RPMI8226 (cell line): ENCODE data around the gene CCDC32.
A peak's percentile ranks its signal among the peaks of the same experiment; 100 is the strongest.
"Not testable (repeated sequence)": the region's sequence is repeated elsewhere in the genome, so short reads cannot be mapped to it uniquely, and the experiment has no call there.

ENCODE experiments used
- DNase-seq: peaks from one replicate; pipeline ENCODE4 v3.0.0-alpha.2; 2015

The CCDC32 gene, protein sequence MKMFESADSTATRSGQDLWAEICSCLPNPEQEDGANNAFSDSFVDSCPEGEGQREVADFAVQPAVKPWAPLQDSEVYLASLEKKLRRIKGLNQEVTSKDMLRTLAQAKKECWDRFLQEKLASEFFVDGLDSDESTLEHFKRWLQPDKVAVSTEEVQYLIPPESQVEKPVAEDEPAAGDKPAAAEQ

GRCh38 chr15:40564591-40565332 lies at the start of gene CCDC32:
Gene CCDC32 (minus strand): TSS chr15:40565042. CDS start chr15:40563015, 2,027 bp downstream.
- peak; percentile 97 for DNase-seq

DNA sequence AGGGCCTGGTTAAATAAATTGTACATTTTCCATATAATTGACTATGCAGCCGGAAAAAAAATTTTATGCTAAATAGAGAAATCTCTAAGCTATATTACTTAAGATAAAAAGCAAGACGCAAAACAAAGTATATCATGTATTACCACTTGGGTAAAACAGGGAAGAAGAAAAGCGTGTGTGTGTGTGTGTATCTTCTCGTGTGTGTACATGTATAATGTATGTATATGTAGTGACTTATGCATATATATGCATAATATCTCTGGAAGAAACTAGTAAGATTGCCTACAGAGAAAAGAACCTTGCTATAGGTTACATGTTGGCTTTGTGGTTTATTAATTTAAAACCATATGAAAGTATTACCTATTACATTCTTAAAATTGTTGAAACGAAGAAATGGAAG lies 48.2 kb upstream of the CCDC32 start:
- no peak for DNase-seq

DNA sequence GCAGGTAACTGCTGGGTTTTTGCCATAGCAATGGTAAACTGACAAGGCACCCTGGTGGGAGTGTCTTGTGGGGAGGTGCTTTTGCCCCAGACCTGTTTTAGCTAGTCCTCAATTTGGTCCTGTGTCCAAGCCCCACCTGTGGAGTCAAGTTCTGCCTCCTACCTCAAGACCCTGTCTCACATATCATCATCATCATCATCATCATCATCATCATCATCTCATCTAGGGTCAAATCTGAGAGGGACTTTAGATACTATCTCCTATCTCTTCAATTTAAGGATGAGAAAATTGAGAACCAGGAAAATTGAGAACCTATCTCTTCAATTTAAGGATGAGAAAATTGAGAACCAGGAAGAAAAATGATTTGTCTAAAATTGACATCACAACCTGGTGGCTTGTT lies 39.1 kb upstream of the CCDC32 start:
- DNase-seq, result no peak

DNA sequence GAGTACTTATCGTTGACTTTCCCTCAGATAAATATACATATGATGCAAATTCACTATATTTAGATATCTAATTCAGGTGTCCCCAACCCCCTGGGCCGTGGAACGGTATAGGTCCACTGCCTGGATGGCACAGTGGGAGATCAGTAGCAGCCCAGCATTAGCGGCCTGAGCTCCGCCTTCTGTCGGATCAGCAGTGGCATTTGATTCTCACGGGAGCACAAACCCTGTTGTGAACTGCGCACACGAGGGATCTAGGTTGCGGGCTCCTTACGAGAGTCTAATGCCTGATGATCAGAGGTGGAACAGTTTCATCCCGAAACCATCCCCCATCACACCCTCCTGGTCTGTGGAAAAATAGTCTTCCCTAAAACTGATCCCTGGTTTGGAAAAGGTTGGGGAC lies 36.1 kb upstream of the CCDC32 start:
- DNase-seq, result no peak

DNA sequence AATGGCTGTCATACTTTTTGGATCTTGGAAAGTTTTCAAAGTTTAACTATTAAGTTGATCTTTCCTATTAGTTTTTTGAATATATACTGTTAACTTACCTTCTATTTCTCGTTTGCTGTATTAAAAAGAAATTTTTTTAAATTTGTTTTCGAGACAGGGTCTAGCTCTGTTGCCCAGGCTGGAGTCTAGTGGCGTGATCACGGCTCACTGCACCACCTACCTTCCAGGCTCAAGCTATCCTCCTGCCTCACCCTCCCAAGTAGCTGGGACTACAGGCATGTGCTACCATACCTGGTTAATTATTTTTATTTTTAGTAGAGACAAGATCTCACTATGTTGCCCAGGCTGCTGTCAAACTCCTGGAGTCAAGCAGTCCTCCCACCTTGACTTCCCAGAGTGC lies 33.8 kb upstream of the CCDC32 start:
- DNase-seq, result no peak

DNA sequence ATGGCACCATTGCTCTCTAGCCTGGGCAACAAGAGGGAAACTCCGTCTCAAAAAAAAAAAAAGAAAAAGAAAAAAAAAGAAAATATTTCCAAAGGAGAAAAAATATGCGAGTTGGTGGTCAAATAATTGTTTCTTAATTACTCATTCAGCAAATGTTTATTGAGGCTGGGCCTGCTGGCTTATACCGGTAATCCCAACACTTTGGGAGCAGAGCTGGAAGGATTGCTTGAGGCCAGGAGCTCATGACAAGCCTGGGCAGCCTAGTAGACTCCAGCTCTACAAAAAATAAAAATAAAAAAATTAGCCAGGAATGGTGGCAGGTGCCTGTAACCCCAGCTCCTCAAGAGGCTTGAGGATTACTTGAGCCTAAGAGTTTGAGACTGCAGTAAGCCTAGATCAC lies 33.3 kb upstream of the CCDC32 start:
- no peak for DNase-seq

DNA sequence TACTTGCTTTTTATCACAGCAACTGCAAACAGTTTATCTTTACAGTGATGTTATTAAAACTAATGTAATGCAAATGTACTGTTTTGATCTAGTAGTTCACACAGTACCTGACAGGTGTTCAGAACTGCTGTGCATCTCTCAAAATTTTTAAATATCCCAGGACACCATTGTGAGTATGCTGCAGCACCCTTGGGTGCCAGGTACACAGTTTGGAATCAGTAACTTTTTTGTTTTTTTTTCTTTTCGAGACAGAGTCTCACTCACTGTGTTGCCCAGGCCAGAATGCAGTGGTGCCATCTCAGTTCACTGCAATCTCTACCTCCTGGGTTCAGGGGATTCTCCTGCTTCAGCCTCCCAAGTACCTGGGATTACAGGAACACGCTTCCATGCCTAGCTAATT lies 32.2 kb upstream of the CCDC32 start:
- DNase-seq, result no peak

GRCh38 chr15:40595773-40596172 lies 30.9 kb upstream of the CCDC32 start:
- DNase-seq, result no peak

- DNase-seq, result no peak
These were observed 30.4 kb upstream of the CCDC32 start for GRCh38 chr15:40595219-40595618.

GRCh38 chr15:40594429-40594836 lies 29.6 kb upstream of the CCDC32 start:
- DNase-seq, result peak; percentile 58

DNA sequence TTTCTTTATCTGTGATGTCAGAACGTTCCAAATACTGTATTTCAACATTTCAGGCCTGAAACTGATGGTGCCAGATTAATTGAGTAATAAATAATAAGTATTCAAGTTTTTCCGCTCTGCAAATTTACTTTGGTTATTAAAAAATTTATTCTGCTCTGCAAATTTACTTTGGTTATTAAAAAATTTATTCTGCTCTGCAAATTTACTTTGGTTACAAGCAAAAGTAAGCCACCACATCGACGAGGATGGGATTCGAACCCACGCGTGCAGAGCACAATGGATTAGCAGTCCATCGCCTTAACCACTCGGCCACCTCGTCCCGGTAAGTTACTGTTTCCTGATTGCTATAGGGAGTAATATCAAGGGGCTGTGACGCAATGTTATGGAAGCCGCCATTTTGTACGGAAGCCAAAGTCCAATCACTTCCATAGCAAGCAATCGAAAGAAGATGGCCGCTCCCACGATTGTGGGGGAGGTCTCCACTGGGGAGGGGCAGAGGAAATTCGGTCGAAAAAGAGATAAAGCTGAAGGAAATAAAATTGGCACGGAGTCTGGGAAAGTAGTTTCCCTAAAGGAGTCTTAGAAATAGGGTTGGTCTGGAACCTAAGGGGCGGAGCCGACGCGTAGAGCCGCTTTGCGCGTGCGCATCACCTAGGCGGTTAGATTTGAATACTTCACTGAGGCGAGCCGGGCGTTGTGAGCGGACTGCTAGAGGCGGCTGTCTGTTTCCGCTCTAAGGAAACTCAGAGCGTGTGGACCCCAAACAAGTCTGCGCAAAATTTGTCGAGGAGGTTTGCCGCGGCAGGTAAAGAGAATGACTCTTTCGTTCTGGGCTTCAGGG lies 29.0 kb upstream of the CCDC32 start, which contains the start of gene KNL1:
Gene KNL1 (plus strand): TSS at position 662 of the 841 bp plus-strand sequence. CDS start 8,683 bp downstream, outside the sequence.
- peak; percentile 86 for DNase-seq

DNA sequence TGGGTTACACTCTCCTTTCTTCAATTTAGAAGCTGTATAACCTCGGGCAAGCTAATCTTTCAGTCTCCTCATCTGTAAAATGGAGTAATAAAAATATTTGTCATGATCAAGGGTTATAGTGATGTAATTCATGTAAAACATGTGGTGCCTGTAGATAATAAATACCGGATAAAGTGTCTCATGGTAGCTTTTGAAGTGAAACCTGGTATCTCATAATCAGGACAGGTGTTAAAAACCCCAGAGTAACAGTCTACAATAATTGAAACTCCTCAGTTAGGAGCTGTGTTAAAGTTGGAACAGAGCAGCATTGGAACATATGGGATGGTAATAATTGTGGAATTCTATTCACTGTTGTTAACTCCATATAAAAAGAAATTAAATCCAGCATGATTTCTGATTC lies 28.3 kb upstream of the CCDC32 start:
- no peak for DNase-seq

- DNase-seq, result no peak
These were observed 26.5 kb upstream of the CCDC32 start for GRCh38 chr15:40591389-40591788.

GRCh38 chr15:40590667-40591050 lies 25.8 kb upstream of the CCDC32 start:
- DNase-seq, result no peak

DNA sequence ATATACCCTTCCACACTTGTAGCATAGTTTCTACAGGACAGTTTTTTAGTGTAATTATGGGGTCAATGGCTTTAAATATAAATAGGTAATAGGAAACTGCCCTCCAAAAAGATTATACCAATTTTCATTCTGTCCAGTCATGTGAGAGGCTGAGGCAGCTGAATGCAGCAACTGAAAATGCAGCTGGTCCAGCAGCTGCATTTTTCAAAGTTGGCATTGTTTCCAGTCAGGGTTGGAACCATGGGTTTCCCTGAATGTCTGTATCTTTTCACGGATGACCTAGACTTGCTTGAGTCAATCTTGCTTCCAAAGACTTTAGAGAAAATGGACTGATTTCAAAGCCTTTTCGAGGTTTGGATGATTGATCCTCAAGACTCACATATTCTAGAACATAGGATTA lies 19.3 kb upstream of the CCDC32 start:
- DNase-seq, result no peak

GRCh38 chr15:40582726-40583246 lies 17.9 kb upstream of the CCDC32 start:
- no peak for DNase-seq

DNA sequence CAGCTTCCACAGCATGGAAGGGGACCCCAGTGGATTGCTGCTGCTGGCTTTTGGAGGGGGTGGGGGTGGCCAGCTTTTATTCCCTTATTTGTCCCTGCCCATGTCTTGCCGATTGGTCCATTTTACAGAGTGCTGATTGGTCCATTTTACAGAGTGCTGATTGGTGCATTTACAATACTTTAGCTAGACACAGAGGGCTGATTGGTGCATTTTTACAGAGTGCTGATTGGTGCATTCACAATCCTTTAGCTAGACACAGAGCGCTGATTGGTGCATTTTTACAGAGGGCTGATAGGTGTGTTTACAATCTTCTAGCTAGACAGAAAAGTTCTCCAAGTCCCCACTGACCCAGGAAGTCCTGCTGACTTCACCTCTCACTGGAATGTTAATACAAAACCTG lies 17.0 kb upstream of the CCDC32 start:
- DNase-seq, result not testable (repeated sequence)

DNA sequence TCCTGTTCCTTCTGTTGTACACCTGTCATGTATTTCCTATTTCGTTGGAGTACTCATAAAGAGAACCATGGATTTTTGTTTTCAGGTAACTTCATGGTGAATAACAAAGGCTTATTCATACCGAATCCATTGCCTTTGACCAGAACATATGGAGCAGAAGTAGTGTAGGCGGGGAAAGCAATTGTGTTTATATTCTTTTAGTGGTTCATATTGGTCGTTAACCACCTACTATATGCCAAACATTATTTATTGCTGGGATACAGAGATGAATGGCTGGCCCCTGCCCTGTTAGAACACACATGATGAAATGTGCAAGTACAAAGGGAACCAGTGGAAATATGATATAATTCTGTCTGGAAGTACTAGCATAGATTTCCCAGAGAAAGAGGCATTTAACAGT lies 14.1 kb upstream of the CCDC32 start:
- no peak for DNase-seq

- DNase-seq, result not testable (repeated sequence)
These were observed 12.1 kb upstream of the CCDC32 start for GRCh38 chr15:40576914-40577313.

- DNase-seq, result no peak
These were observed 10.3 kb upstream of the CCDC32 start for GRCh38 chr15:40575113-40575512.

DNA sequence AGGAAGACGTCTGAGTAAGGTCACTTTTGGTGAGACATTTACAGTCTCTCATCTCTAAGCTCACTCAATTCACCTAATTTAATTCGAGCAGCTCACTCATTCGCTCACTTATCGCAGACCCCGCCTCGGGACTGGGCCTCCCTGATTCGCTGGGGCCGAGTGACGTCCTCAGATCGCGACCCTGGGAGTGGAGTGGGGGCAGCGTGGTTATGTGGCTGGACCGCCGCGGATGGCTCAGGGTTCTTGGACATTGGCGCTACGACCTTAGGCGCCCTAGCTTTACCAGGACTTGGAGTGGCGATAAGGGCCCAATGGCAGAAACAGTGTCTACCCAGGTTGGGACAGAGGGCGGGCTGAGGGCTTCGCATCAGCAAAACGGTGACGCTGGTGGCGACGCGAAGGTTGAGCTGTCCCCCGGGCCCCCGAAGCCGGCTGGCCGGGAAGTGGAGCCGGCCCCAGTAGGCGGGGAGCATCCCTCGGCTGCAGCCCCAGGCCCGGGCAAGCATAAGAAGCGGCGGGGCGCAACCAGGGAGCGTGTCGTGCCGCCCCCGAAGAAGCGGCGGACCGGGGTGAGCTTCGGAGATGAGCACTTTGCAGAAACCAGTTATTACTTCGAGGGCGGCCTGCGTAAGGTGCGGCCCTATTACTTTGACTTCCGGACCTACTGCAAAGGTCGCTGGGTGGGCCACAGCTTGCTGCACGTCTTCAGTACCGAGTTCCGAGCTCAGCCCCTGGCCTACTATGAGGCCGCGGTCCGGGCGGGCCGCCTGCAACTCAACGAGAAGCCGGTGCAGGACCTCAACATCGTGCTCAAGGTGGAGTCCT lies 4.5 kb upstream of the CCDC32 start, which contains the start of gene RPUSD2:
Gene RPUSD2 (plus strand): TSS at position 171 of the 825 bp plus-strand sequence. CDS start 39 bp downstream, at position 210.
- peak; percentile 89 for DNase-seq

- no peak for DNase-seq
These were observed 2.3 kb upstream of the CCDC32 start for GRCh38 chr15:40567111-40567510.
